GM21723 (cell line): ENCODE measurements around the gene SOAT2.
A peak's percentile ranks its signal among the peaks of the same experiment; 100 is the strongest.
"Not testable (repeated sequence)": the region's sequence is repeated elsewhere in the genome, so short reads cannot be mapped to it uniquely, and the experiment has no call there.

Experiments
- ATAC-seq: cut with Tn5 transposase; IDR thresholded peaks from one replicate; pipeline ENCODE4 v1.9.1; 2021; ENCODE audit warnings: mild to moderate bottlenecking, moderate library complexity; ENCODE audit not compliant: unreplicated experiment

Gene SOAT2

DNA sequence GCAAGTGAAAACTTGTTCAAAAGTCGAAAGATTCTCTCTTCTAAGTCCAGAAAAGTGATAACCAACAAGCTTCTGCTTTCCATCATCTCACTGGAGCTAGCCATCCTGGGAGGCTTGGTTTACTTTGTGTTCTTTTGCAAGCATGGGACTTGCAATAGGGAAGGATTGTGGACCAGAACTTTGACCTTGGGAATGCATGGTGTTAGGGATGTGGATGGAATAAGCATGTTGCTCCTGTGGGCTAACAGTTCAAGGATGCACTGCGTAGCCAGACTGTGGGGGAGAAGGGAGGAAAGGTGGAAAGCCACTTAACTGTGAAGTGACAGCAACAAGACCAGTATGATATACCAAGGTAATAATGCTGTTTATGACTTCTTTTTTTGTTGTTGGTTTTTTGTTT is 28.6 kb downstream of the SOAT2 start:
- no peak for ATAC-seq

DNA sequence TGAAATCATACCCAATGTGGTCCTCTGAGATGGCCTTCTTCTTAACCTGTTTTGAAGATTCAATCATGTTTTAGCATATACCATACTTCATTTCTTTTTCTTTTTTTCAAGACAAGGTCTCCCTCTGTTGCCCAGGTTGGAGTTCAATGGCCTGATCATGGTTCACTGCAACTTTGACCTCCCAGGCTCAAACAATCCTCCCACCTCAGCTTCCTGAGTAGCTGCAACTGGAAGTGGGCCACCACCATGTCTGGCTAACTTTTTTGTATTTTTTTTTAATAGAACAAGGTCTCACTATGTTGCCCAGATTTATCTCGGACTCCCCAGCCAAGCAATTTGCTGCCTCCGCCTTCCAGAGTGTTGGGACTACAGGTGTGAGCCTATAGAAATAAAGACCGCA is 30.4 kb downstream of the SOAT2 start:
- no peak for ATAC-seq

DNA sequence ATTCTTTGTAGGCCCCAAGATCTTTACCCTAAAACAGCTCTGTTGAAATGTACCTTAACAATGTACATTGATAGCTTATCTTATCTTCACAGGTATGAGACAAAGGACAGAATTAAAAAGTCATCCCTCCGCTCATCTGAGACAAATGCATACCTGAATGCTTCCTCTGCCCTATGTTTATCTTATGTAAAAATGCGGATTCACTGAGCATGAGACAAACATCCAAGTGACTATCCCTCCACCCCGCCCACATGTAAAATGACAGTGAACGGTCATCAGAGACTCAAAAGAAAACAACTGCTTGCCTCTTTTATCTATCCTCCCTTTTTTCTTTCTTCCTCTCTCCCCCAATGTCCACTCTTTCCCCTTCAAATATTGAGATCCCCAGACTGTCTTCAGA is 40.1 kb downstream of the SOAT2 start:
- ATAC-seq = no peak

DNA sequence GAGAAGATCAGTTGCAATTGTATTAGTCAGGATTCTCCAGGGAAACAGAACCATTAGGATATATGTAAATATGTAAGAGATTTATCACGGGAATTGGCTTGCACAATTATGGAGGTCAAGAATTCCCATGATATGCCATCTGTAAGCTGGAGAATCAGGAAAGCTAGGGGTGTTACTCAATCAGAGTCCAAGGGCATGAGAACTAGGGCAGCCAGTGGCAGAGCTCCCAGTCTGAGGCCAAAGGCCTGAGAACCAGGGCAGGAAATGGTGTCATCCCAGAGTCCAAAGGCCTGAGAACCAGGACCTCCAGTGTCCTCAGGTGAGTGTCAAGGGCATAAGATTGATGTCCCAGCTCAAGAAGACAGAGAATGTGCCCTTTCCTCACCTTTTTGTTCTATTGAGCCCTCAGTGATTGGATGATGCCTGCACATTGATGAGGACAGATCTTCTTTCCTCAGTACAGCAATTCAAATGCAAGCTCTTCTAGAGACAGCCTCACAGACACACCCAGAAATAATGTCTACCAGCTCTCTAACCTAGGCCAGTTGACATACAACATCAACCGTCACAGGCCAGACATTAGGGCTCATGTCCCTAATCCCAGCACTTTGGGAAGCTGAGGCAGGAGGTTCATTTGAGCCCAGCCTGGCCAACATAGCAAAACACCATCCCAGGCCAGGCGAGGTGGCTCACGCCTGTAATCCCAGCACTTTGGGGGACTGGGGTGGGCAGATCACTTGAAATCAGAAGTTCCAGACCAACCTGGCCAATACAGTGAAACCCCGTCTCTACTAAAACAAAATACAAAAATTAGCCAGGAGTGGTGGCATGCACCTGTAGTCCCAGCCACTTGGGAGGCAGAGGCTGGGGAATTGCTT is 42.3 kb downstream of the SOAT2 start:
- no peak for ATAC-seq

DNA sequence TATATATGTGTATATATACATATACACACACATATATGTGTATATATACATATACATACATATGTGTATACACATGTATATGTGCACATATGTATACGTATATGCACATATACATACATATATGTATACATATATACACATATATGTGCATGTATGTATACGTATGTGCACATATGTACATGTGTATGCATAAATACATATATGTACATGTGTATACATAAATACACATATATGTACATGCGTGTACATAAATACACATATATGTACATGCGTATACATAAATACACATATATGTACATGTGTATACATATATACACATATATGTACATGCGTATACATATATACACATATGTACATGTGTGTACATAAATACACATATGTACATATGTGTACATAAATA is 43.9 kb downstream of the SOAT2 start:
- ATAC-seq = no peak

DNA sequence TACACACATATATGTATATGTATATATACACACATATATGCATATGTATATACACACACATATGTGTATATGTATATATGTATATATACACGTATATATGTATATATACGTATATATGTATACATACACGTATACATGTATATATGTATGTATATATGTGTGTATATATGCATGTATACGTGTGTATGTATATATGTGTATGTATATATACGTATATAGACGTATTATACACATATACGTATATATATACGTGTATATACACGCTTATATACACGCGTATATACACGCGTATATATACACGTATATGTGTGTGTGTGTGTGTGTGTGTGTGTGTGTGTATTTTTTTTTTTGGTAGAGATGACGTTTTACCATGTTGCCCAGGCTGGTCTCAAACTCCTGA is 44.4 kb downstream of the SOAT2 start:
- ATAC-seq = no peak

DNA sequence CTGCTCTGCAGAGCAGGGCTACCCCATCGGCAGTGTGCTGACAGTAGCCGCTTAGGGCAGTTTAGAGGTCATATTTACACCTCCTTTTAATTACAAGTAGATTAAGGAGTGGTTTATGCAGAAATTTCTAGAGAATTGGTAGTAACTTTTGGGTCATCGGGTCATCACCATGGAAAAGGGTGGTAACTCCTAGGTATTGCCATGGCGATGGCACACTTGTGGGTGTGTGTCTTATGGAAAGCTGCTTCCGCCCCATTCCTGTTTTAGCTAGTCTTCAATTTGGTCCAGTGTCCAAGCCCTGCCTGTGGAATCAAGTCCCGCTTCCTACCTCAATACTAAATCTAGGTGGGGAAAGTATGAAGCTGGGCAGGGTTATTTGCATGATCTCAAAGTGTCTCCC is 47.8 kb downstream of the SOAT2 start:
- no peak for ATAC-seq

DNA sequence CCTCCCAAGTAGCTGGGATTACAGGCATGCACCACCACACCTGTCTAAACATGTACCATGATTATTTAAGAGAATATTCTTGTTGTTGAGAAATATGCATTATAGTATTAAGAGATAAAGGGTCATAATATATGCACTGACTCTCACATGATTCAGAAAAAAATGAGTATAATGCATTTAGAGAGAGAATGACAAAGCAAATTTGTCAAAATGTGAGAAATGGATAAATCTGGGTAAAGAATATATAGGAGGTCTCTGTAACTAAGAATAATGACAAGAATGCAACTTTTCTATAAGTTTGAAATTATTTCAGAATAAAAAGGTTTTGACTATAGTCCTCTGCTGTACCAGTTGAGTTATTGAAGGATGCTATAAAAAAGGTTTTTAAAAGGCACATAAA is 49.1 kb downstream of the SOAT2 start:
- no peak for ATAC-seq

DNA sequence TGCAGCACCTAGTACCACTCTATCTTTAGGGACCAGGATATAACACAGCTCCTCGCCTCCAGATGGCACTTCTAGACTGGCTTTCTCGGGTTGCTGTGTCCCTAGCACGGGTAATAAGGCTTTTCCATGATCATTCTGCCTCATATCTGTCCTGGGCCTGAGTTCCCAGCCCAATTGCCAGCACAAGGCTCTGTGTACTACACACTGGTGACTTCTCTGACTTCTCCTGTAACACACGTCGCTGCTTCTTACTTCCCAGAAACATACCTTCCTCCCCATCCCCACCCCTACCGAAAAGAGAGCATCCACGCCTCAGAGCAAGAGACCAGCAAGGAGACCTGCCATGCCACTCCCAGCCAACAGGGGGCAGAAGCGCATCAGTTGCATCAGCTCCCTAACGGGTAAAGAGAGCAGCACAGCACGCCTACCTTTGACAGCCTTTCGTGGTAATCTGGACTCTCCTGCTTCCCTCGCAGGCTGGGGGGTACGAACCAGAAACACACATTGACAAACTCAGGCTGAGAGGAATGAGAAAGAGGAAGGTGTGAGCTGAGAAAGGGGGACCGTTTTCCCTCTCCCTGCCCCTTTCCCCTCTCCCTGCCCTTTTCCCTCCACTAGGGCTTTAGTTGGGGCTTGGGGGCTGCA is 56.0 kb downstream of the SOAT2 start:
- ATAC-seq = peak; percentile 98

DNA sequence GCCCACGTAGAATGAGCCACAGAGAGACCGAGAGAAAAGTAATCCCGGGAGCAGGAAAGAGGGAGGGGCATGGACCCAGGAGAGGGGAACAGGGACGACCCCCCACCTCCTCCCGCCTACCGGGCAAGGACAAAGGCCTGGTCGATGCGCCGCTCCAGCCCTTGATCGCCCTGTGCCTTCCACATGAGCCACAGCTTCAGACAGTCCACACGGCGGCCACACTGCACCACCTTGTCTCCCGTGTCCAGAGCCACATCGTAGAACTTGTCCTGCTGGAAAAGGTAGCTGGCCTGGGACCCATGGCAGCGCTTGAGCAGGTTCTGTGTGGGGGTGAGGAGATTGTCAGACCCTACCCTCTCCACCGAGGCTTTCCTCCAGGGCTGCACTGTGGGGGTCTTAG is 56.7 kb downstream of the SOAT2 start:
- ATAC-seq = no peak

DNA sequence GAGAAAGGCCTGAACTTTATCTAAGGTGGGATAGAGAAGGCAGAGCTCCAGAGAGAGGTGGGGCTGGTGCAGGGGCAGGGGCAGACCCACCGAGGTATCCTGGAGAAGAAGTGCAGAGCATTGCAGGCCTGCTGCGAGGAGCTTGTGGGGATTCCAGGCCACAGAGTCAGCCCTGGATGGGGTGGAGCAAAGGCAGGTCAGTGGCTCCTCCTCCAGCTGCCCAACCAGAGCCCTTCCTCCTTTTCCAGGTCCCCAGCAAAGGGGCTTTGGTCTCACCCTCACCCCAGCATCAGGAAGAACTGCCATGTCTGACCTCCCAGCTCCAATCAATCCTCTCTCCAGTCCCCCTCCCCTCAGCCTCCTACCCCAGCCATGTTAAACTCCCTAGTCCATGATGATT is 57.4 kb downstream of the SOAT2 start:
- no peak for ATAC-seq

DNA sequence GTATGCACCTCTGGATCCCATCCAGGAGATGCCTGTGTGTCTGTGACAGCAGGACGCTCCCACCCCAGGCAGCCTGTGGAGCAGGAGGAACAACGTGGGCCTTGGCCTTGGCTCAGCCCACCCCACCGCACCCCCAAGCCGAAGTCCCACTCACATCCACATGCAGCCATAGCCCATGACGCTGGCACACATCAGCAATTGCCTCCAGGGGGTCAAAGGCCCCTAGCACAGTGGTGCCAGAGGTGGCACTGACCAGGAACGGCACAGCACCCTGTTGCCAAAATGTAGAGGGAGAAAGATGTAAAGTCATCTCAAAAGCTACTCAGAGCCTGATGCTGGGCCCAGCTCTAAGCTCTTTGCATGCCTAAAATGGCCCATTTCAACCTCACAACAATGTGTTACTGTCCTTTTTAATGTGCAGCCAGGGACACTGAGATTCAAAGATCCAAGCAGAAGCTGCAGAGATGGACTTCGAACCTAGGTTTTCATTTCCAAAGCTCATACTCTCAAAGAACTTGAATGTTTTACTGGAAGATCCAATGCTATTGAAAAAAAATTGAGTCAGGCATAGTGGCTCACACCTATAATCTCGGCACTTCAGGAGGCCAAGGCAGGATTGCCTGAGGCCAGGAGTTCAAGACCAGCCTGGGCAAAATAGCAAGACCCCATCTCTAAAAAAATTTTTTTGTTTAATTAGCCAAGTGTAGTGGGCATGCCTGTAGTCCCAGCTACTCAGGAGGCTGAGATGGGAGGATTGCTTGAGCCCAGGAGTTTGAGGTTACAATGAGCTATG is 58.0 kb downstream of the SOAT2 start:
- no peak for ATAC-seq

DNA sequence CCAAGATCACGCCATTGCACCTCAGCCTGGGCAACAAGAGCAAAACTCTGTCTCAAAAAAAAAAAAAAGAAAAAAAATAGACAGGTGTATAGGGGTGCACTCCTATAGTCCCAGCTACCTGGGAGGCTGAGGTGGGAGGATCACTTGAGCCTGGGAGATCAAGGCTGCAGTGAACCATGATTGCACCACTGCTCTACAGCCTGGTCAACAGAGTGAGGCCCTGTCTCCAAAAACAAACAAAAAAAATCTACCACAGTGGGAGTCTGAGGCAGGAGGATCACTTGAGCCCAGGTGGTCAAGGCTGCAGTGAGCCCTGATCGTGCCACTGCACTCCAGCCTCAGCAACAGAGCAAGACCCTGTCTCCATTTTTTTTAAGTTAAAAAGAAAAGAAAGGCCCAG is 59.7 kb downstream of the SOAT2 start:
- ATAC-seq = not testable (repeated sequence)

DNA sequence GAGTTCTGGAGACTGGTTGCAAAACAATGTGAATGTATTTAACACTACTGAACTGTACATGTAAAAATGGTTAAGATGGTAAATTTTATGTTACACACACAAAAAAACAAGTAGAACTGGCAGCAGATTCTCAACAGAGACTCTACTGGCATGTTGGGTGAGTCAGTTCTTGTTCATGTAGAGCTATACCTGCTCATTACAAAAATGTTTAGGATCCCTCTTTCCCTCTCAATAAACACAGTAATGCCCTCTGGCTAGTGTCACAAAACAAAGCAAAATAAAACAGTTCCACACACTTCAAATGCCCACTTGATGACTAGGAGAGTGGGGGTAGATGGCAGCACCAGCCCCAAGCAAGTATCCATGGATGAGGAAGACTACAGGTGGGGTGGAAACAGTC is 63.6 kb downstream of the SOAT2 start:
- ATAC-seq = no peak

DNA sequence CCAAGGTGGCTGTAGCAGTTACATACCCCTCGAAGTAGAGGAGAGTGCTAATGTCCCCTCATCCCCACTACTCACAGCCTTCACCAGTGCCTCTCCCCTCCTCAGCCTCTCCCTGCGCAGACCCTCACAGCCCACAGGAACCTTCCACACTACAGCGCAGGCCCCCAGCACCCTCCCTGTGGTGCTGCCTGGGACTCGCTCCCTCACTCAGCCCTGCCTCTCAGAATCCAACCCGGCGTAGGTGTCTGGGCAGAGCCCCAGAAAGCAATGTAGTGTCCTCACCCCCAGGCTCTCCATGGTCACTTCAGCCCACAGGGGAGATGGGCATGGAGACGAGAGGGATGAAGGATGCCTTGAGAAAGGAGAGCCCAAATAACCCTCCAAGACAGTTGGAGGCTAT is 66.4 kb downstream of the SOAT2 start:
- ATAC-seq = no peak

DNA sequence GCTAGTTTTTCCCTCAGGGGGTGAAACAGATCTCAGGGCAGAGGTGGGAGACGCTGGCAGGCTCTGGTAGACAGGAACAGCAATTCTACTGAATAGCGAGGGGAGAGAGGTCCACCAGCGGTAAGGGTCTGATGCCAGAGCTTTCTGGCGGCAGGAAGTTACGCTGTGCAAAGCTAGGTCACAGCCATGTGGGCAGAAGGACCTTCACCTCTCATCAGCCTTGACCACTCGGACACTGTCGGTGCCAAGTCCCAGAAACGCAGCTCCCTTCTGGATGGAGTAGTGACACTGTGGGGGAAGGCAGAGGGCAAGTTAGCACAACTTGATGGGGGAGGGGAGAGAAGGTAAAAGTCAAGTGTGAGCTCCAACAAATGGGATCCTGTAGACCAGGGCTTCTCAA is 66.9 kb downstream of the SOAT2 start:
- ATAC-seq = no peak

DNA sequence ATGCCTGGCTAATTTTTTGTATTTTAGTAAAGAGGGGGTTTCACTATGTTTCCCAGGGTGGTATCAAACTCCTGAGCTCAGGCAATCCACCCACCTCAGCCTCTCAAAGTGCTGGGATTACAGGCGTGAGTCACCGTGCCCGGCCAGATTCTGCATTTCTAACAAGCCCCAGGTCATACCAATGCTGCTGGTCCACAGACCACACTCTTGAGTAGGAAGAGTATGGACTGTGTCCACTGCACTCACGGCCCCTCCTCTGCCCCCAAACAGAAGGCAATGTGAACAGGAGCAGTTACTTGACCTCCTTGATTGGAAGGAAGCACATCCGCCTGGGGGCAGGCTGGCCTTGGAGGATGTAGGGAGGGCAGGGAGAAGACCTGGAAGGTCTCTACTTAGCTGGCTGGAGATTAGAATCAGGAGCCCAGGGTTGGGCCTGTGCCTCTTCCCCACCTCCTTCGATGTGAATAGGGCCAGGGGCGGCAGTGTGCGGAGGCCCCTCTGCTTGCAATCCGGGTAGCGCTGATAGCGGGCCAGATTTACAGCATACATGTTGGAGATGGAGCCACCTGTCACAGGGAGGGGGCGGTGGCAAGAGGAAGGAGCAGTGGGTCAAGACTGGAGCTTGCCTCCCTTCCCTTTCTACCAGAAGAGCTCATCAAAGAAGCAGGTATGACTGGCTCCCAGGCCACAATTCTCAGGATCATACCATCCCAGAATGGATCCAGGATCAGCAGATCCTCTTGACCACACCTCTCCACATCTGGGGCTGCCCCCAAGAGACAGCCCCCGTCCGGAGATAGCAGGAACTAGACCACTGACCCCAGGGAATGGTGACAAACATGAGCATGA is 67.8 kb downstream of the SOAT2 start:
- no peak for ATAC-seq

DNA sequence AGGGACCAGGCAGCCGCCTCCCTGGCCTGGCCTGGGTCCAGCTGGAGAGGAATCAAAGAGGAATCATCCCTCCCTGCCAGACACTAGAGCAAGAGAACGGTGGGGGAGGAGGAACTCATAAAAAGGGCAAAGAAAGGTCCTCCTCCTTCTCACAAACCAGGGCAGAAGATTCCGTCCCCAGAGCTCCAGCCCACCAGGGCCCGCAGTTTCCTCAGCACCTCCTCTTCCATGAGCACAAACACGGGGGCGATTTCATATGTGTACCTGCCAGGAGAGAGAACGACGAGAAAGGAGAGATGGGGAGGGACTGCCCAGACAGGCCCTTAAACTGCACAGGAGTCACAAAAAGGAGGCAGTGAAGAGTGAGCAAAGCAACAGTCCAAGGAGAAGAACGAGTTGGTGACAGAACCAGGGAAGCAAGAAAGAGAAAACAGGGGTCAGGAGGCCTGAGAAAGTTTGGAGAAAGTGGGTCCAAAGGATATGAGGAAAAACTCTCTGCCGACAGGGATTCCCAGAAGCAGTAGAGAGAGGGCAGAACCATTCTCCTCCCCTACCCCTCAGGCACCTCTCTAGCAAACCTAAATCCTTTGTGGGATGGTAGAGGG is 68.5 kb downstream of the SOAT2 start:
- ATAC-seq = no peak

DNA sequence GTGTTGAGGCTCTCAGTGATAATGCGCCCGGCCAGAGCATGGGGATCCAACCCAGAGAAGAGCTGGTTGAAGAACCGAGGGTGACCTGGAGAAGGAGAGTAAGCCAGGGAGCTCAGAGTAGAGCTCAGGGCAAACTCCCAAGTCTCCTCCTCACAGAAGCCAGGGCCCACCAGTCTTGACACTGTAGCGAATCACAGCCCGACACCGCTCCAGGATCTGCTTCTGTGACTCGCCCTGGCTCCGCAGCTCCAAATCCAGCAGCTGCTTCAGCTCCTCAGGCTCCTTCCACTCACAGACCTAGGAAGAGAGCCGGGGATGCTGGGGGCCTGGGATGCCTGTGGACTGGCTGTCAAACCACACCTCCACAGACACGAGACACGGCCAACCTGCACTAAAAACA is 69.1 kb downstream of the SOAT2 start:
- ATAC-seq = no peak

DNA sequence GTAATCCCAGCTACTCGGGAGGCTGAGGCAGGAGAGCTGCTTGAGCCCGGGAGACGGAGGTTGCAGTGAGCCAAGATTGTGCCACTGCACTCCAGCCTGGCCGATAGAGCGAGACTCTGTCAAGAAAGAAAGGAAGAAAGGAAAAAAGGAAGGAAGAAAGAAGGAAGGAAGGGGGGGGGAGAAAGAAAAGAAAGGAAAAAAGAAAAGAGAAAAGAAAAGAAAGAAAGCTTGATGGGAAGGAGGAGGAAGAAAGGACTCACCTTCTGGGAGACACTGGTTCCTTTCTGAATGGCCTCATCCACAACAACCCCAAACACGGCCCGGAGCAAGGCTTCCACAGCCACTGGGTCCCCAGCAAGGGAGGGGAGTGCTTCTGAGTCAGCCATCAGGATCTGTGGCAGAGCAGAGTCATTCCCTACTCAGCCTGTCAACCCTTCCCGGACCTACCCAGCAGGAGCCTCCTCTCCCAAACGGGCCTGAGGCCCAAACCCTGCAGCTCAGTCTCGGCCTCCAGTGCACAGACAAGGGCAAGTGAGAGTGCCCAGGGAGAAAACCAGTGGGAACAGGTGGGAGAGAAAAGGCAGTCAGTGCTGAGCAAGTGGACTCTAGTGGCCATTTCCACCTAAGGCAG is 69.9 kb downstream of the SOAT2 start:
- no peak for ATAC-seq
